GM18868 (cell line): ENCODE data around the gene LGALS8.
"Not testable (repeated sequence)": the region's sequence is repeated elsewhere in the genome, so short reads cannot be mapped to it uniquely, and the experiment has no call there.

Experiments used
- ATAC-seq: cut with Tn5 transposase; IDR thresholded peaks from one replicate; pipeline ENCODE4 v1.9.1; 2021; ENCODE audit warnings: mild to moderate bottlenecking, moderate library complexity; ENCODE audit not compliant: unreplicated experiment

The LGALS8 gene

GRCh38 chr1:236580404-236580803, 56.6 kb downstream of the LGALS8 start:
- not testable (repeated sequence) for ATAC-seq

DNA sequence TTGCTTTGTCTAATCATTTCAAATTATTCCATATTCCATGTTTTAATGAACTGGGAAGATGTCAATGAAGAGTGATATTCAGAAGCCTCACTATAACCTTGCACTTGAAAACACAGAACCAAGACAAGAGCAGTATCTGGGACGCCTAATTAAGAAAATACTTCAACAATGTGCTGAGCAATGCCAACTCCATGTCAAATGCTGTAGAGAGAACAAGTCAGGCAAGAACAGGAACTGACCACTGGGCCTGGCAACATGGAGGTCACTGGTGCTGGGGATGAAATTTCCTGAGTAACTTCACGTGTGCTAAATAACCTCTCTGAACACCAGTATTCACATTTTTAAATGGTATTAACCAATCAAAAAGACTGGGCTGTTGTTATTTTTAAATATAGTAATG, 57.7 kb downstream of the LGALS8 start:
- no peak for ATAC-seq

GRCh38 chr1:236589531-236589930, 65.7 kb downstream of the LGALS8 start:
- ATAC-seq = no peak

- ATAC-seq = no peak
Observed at GRCh38 chr1:236590553-236591150, 66.9 kb downstream of the LGALS8 start.

- no peak for ATAC-seq
Observed at GRCh38 chr1:236602171-236602570, 78.4 kb downstream of the LGALS8 start.
